H1 (cell line): ENCODE results near the gene SMAD7. TPM values are rescaled to one million over a fixed set of nuclear protein-coding genes. Genes with fewer than 3 reads are reported as not detected.

Experiments used
- CHD2 ChIP-seq: IDR thresholded peaks from 2 replicates; pipeline ENCODE4 v1.6.1; 2012; ENCODE audit warnings: low read length, improper control_type of control experiment
- SRF ChIP-seq: IDR thresholded peaks from 2 replicates; pipeline ENCODE4 v1.6.1; 2011; ENCODE audit warnings: mild to moderate bottlenecking, low read depth, low read length, moderate library complexity
- polyA plus RNA-seq, 7 experiments: library from polyadenylated mRNA; depleted of rRNA in 3 of 7; stranded (reverse) in 5 of 7; unstranded in 2 of 7; fragments of >200 nt in 5 of 7; fragments of 200-250 nt in 2 of 7; gene quantifications; 1 replicate in 5 of 7; 2 replicates in 1 of 7; 4 replicates in 1 of 7; pipeline versions ENCODE4 v1.2.1 to v1.2.3, GENCODE V29; 2011 to 2013; ENCODE audit warnings: missing spikeins in 2 of 7, mixed read lengths in 2 of 7
- total RNA-seq: library from RNA; stranded (reverse); fragmentation: NEBNext Ultra II Directional; extraction: Animal tissue kit (Norgen Biotek cat#: 25700); gene quantifications from 2 replicates; pipeline ENCODE4 v1.2.1, GENCODE V29; 2021

SMAD7 gene
- total and polyA plus RNA-seq, 2 of the 8 experiments (the other 6 are each of a cell fraction or from before 2014, with no cell fraction given): 6.5 to 15.5 TPM

- TF ChIP-seq SRF (no peak), CHD2 (no peak)
These were observed 17.8 kb downstream of the SMAD7 start (continued) for GRCh38 chr18:48932822-48933510.
